GM11168 (cell line): ENCODE data around the gene CLDN18.

Source experiments
- in situ Hi-C: fragments of 300-500 bp; cut with MboI; formaldehyde crosslinking; loops from one replicate; pipeline ENCODE4 v1.12.0; 2022; ENCODE audit warnings: low sequenced_read_pairs; ENCODE audit not compliant: unreplicated experiment

The CLDN18 gene

GRCh38 chr3:138019281-138020069 lies 9.5 kb downstream of the CLDN18 start:
- in situ Hi-C loops = no loop called here

- in situ Hi-C loops = no loop called here
These were observed 13.8 kb downstream of the CLDN18 start for GRCh38 chr3:138023754-138024153.

- in situ Hi-C loops = no loop called here
These were observed 15.6 kb downstream of the CLDN18 start for GRCh38 chr3:138025553-138025952.

- in situ Hi-C loops = no loop called here
These were observed 17.9 kb downstream of the CLDN18 start for GRCh38 chr3:138027821-138028220.

GRCh38 chr3:138030734-138031280 lies 20.8 kb downstream of the CLDN18 start:
- in situ Hi-C loops = loop anchor here (10.0 kb wide), 1 partner anchor 46 kb away; no protein-coding TSS in a partner anchor

GRCh38 chr3:138031536-138031935 lies 21.6 kb downstream of the CLDN18 start:
- in situ Hi-C loops = loop anchor here (10.0 kb wide), 1 partner anchor 47 kb away; no protein-coding TSS in a partner anchor

- in situ Hi-C loops = loop anchor here (10.0 kb wide), 1 partner anchor 48 kb away; no protein-coding TSS in a partner anchor
These were observed 22.6 kb downstream of the CLDN18 start for GRCh38 chr3:138032567-138032966.

GRCh38 chr3:138033202-138033691 lies 23.3 kb downstream of the CLDN18 start:
- in situ Hi-C loops = loop anchor here (10.0 kb wide), 1 partner anchor 48 kb away; no protein-coding TSS in a partner anchor

- in situ Hi-C loops = loop anchor here (10.0 kb wide), 1 partner anchor 50 kb away; no protein-coding TSS in a partner anchor
These were observed 25.0 kb downstream of the CLDN18 start for GRCh38 chr3:138034918-138035317.

- in situ Hi-C loops = loop anchor here (10.0 kb wide), 1 partner anchor 52 kb away; no protein-coding TSS in a partner anchor
These were observed 26.6 kb downstream of the CLDN18 start for GRCh38 chr3:138036572-138036971.

GRCh38 chr3:138038725-138039462 lies 28.9 kb downstream of the CLDN18 start:
- in situ Hi-C loops = loop anchor here (10.0 kb wide), 1 partner anchor 54 kb away; no protein-coding TSS in a partner anchor

GRCh38 chr3:138042043-138042442 lies 32.1 kb downstream of the CLDN18 start:
- in situ Hi-C loops = no loop called here

GRCh38 chr3:138043266-138044029 lies 33.5 kb downstream of the CLDN18 start:
- in situ Hi-C loops = no loop called here

GRCh38 chr3:138046085-138046484 lies 36.1 kb downstream of the CLDN18 start:
- in situ Hi-C loops = no loop called here

GRCh38 chr3:138046955-138047354 lies 37.0 kb downstream of the CLDN18 start:
- in situ Hi-C loops = no loop called here

- in situ Hi-C loops = no loop called here
These were observed 37.7 kb downstream of the CLDN18 start for GRCh38 chr3:138047596-138048158.

- in situ Hi-C loops = no loop called here
These were observed 39.4 kb downstream of the CLDN18 start for GRCh38 chr3:138049157-138049919.

GRCh38 chr3:138051947-138052802 lies 42.2 kb downstream of the CLDN18 start:
- in situ Hi-C loops = no loop called here
